GM12878 (cell line): ENCODE data around the gene TCEA2.

Experiments
- CTCF ChIP-seq, 3 experiments: IDR thresholded peaks in 2 of 3; conservative IDR thresholded peaks in 1 of 3; 2 replicates each; pipeline ENCODE4 v1.5.1; 2011; ENCODE audit warnings: low read depth in 3 of 3, low read length in 3 of 3, mild to moderate bottlenecking in 3 of 3, control low read depth in 2 of 3, moderate library complexity in 2 of 3, inconsistent platforms in 1 of 3, mixed read lengths in 1 of 3; ENCODE audit not compliant: control insufficient read depth in 2 of 3, insufficient read depth in 1 of 3; ENCODE audit errors: extremely low read depth in 1 of 3
- FOXM1 ChIP-seq: IDR thresholded peaks from 2 replicates; pipeline ENCODE4 v1.6.1; 2012; ENCODE audit warnings: low read depth, mild to moderate bottlenecking, inconsistent platforms, low read length, moderate library complexity
- GABPA ChIP-seq: IDR thresholded peaks from 2 replicates; pipeline ENCODE4 v1.6.1; 2014; ENCODE audit warnings: antibody characterized with exemption, low read depth, mild to moderate bottlenecking, inconsistent platforms
- HDAC2 ChIP-seq: fragments of 200-600 bp; sonication (generic); IDR thresholded peaks from 2 replicates; pipeline ENCODE4 v1.6.1; 2017
- KAT2A ChIP-seq: conservative IDR thresholded peaks from 2 replicates; pipeline ENCODE4 v1.6.1; 2011; ENCODE audit warnings: low read depth, low read length; ENCODE audit not compliant: control insufficient read depth
- MXI1 ChIP-seq: fragments of 150-350 bp; IDR thresholded peaks from 2 replicates; pipeline ENCODE4 v1.6.1; 2011; ENCODE audit warnings: low read depth, mild to moderate bottlenecking, inconsistent platforms, low read length, improper control_type of control experiment
- POLR2A ChIP-seq: IDR thresholded peaks from 2 replicates; pipeline ENCODE4 v1.6.1; 2011; ENCODE audit warnings: low read depth, mild to moderate bottlenecking, low read length
- POLR2AphosphoS5 ChIP-seq: IDR thresholded peaks from 2 replicates; pipeline ENCODE4 v1.6.1; 2011; ENCODE audit warnings: mild to moderate bottlenecking, low read length, inconsistent platforms
- SREBF1 ChIP-seq: IDR thresholded peaks from 2 replicates; pipeline ENCODE4 v1.6.1; 2012; ENCODE audit warnings: mild to moderate bottlenecking, low read length
- TCF7 ChIP-seq: IDR thresholded peaks from 2 replicates; pipeline ENCODE4 v1.6.1; 2014; ENCODE audit warnings: antibody characterized with exemption, borderline replicate concordance
- ZNF274 ChIP-seq: IDR thresholded peaks from one replicate; pipeline ENCODE4 v1.8.0; 2011; ENCODE audit not compliant: insufficient read length, insufficient read depth
- ZNF384 ChIP-seq: IDR thresholded peaks from 2 replicates; pipeline ENCODE4 v1.6.1; 2012; ENCODE audit warnings: low read depth, mild to moderate bottlenecking, low read length, improper control_type of control experiment, borderline replicate concordance
- TF ChIP-seq, protein P1 (sequence below): IDR thresholded peaks from 2 replicates; pipeline ENCODE4 v1.6.1; 2011; ENCODE audit warnings: borderline replicate concordance, low read depth, mild to moderate bottlenecking, moderate library complexity, mixed read lengths, low read length; ENCODE audit not compliant: insufficient read depth; ENCODE audit errors: extremely low read length

DNA sequence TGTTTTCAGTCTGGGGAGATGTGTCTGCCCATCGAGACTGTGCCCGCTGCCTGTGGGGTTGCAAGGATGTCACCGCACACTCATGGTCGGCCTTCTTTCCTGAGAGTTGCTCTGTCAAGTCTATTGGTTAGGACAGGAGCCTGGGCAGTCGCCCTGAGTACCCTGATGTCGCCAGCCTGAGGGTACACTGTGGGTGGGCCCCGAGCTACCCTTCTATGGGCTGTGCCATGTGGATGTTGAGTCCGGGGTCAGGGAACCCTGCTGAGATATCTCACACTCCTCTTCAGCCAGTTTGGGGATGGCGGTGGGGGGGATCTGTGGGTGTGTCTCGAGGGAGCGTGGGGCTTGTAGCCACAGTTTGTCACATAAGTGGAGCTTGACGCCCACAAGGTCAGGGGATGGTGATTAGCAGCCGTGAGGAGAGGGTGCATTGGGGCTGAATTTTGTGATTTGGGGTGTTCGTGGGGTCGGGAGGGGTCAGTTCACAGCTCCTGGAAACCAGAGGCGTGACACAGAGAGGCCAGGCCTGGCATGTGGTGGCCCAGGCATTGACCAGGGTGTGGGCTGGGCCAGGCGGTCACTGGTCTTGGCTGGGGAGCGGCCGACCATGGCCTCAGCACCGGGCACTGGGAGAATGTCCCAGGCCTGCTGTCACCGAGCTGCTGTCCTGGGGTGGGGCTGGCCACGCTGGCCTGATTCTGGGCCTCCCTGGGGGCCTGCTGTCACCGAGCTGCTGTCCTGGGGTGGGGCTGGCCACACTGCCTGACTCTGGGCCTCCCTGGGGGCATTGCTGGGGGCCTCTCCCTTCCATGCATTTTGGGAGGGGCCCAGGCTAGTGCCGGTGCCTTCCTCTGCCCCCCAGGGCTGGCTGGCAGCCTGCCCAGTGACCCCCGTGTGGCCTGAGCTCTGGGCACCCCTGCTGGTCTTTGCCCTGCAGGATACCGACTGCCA, 46.0 kb downstream of the TCEA2 start:
- TF ChIP-seq CTCF (IDR thresholded peaks at IDR 0.05 in 2 of 3, conservative IDR thresholded peaks at IDR 0.05 in 1 of 3; ENCODE audit: control insufficient read depth in 2 of 3, extremely low read depth in 1 of 3, insufficient read depth in 1 of 3, low read depth in 3 of 3, low read length in 3 of 3): no peak
- TF ChIP-seq SREBF1: no peak
- TF ChIP-seq POLR2AphosphoS5: no peak
- TF ChIP-seq ZNF274: no peak
- no peak for TF ChIP-seq MXI1
- no peak for TF ChIP-seq FOXM1
- no peak for TF ChIP-seq TCF7
- no peak for TF ChIP-seq GABPA
- no peak for TF ChIP-seq ZNF384
- no peak for TF ChIP-seq KAT2A
- TF ChIP-seq HDAC2: no peak
- TF ChIP-seq, protein P1, sequence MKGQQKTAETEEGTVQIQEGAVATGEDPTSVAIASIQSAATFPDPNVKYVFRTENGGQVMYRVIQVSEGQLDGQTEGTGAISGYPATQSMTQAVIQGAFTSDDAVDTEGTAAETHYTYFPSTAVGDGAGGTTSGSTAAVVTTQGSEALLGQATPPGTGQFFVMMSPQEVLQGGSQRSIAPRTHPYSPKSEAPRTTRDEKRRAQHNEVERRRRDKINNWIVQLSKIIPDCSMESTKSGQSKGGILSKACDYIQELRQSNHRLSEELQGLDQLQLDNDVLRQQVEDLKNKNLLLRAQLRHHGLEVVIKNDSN: no peak
- no peak for TF ChIP-seq POLR2A
